H1 (cell line): ENCODE data around the gene AFAP1L2. TPM values are rescaled to one million over a fixed set of nuclear protein-coding genes. Genes with fewer than 3 reads are reported as not detected.

ENCODE experiments used
- CTCF ChIA-PET: fragments of 300-600 bp; sonication (Branson Sonifier 250); formaldehyde crosslinking; loops from one replicate; lab custom pipeline; 2021; ENCODE audit not compliant: partially characterized antibody; lab: Charles Lee
- POLR2A ChIA-PET: fragments of 300-600 bp; sonication (Branson Sonifier 250); formaldehyde crosslinking; loops from one replicate; lab custom pipeline; 2021; ENCODE audit warnings: inconsistent platforms; ENCODE audit not compliant: partially characterized antibody; lab: Charles Lee
- DNase-seq, 2 experiments: peaks; one replicate each; pipeline versions ENCODE4 v3.0.0 to v3.0.0-alpha.2; 2010 to 2022; ENCODE audit warnings: low spot score in 2 of 2, low read depth in 1 of 2, mixed read lengths in 1 of 2
- FAIRE-seq: peaks from 2 replicates; lab custom pipeline; 2011; peaks lifted over from hg19 to GRCh38; lab: Jason Lieb, UNC
- H2AFZ ChIP-seq: 2 replicates; pipeline ENCODE4 v1.8.1; 2012; ENCODE audit warnings: low read length, inconsistent platforms
- H2AK5ac ChIP-seq: 2 replicates; pipeline ENCODE4 v1.6.1; 2013; ENCODE audit warnings: low read depth, low read length
- H2BK120ac ChIP-seq: replicated peaks from 2 replicates; pipeline ENCODE3; 2013; ENCODE audit warnings: low read depth, low read length, inconsistent platforms
- H2BK12ac ChIP-seq: 2 replicates; pipeline ENCODE4 v1.6.1; 2013; ENCODE audit warnings: low read depth, low read length
- H2BK15ac ChIP-seq: 2 replicates; pipeline ENCODE4 v1.6.1; 2013; ENCODE audit warnings: low read length
- H2BK20ac ChIP-seq: 2 replicates; pipeline ENCODE4 v1.6.1; 2013; ENCODE audit warnings: low read length
- H2BK5ac ChIP-seq: 2 replicates; pipeline ENCODE4 v1.6.1; 2013; ENCODE audit warnings: low read depth, low read length
- H3K14ac ChIP-seq: 2 replicates; pipeline ENCODE4 v1.6.1; 2013; ENCODE audit warnings: inconsistent platforms; ENCODE audit not compliant: insufficient read length
- H3K18ac ChIP-seq: 2 replicates; pipeline ENCODE4 v1.6.1; 2013; ENCODE audit warnings: low read length; ENCODE audit errors: extremely low read depth
- H3K23ac ChIP-seq: 2 replicates; pipeline ENCODE4 v1.6.1; 2013; ENCODE audit warnings: inconsistent platforms; ENCODE audit not compliant: insufficient read length
- H3K23me2 ChIP-seq: 2 replicates; pipeline ENCODE4 v1.6.1; 2013; ENCODE audit warnings: low read depth, low read length
- H3K27ac ChIP-seq: 2 replicates; pipeline ENCODE4 v1.6.1; 2011; ENCODE audit warnings: low read depth, low read length, inconsistent platforms
- H3K27me3 ChIP-seq, 4 experiments: replicated peaks in 1 of 4; 1 replicate in 1 of 4; 2 replicates in 3 of 4; pipeline versions ENCODE4 v1.6.1 to v1.8.1; 2011 to 2013; ENCODE audit warnings: low read length in 3 of 4, mild to moderate bottlenecking in 3 of 4, inconsistent platforms in 2 of 4, mixed read lengths in 2 of 4, moderate library complexity in 1 of 4; ENCODE audit not compliant: control insufficient read depth in 3 of 4, insufficient read depth in 3 of 4; ENCODE audit errors: extremely low read depth in 1 of 4
- H3K36me3 ChIP-seq, 4 experiments: 2 replicates each; pipeline versions ENCODE4 v1.6.1 to v1.8.1; 2011 to 2013; ENCODE audit warnings: mild to moderate bottlenecking in 4 of 4, low read length in 3 of 4, moderate library complexity in 2 of 4, control low read depth in 1 of 4, inconsistent platforms in 1 of 4; ENCODE audit not compliant: insufficient read depth in 4 of 4, control insufficient read depth in 2 of 4
- H3K4ac ChIP-seq: replicated peaks from 2 replicates; pipeline ENCODE3; 2013; ENCODE audit warnings: low read length, low read depth, mixed read lengths, inconsistent platforms; ENCODE audit not compliant: insufficient read length
- H3K4me1 ChIP-seq, 4 experiments: replicated peaks in 1 of 4; 1 replicate in 1 of 4; 2 replicates in 3 of 4; pipeline versions ENCODE4 v1.6.1 to v1.8.1; 2011 to 2013; ENCODE audit warnings: low read length in 3 of 4, inconsistent platforms in 2 of 4, mixed read lengths in 1 of 4; ENCODE audit not compliant: insufficient read depth in 4 of 4, control insufficient read depth in 3 of 4
- H3K4me2 ChIP-seq, 2 experiments: 2 replicates each; pipeline versions ENCODE4 v1.6.1 to v1.8.1; 2011 to 2013; ENCODE audit warnings: low read depth in 2 of 2, low read length in 2 of 2, control low read depth in 1 of 2, inconsistent platforms in 1 of 2, mild to moderate bottlenecking in 1 of 2; ENCODE audit not compliant: insufficient read depth in 1 of 2
- H3K4me3 ChIP-seq, 4 experiments: fragments of 200-600, 300-600 bp in 1 of 4; sonication (generic), shearing (Covaris generic), sonication (Bioruptor Twin) in 1 of 4; 2 replicates each; pipeline versions ENCODE4 v1.5.1 to v1.8.1; 2011 to 2016; ENCODE audit warnings: low read length in 4 of 4, low read depth in 3 of 4, control low read depth in 2 of 4, inconsistent platforms in 2 of 4, mild to moderate bottlenecking in 2 of 4, mixed read lengths in 1 of 4, moderate library complexity in 1 of 4; ENCODE audit not compliant: insufficient read depth in 2 of 4; ENCODE audit errors: extremely low read depth in 1 of 4
- H3K56ac ChIP-seq: replicated peaks from 2 replicates; pipeline ENCODE3; 2013; ENCODE audit warnings: low read depth, mild to moderate bottlenecking, mixed read lengths, low read length, inconsistent platforms; ENCODE audit not compliant: insufficient read length
- H3K79me1 ChIP-seq: 2 replicates; pipeline ENCODE4 v1.6.1; 2013; ENCODE audit warnings: low read depth, low read length, control low read depth
- H3K79me2 ChIP-seq, 2 experiments: 2 replicates each; pipeline versions ENCODE4 v1.6.1 to v1.8.1; 2012 to 2013; ENCODE audit warnings: low read length in 2 of 2, mild to moderate bottlenecking in 2 of 2, inconsistent platforms in 1 of 2; ENCODE audit not compliant: insufficient read depth in 2 of 2, control insufficient read depth in 1 of 2
- H3K9ac ChIP-seq, 4 experiments: replicated peaks in 1 of 4; 1 replicate in 1 of 4; 2 replicates in 3 of 4; pipeline versions ENCODE4 v1.6.1 to v1.8.1; 2011 to 2013; ENCODE audit warnings: low read depth in 3 of 4, low read length in 3 of 4, control low read depth in 2 of 4, mild to moderate bottlenecking in 2 of 4, moderate library complexity in 2 of 4, inconsistent platforms in 1 of 4; ENCODE audit errors: extremely low read depth in 1 of 4
- H3K9me3 ChIP-seq, 2 experiments: 2 replicates each; pipeline versions ENCODE4 v1.6.1 to v1.8.1; 2012 to 2013; ENCODE audit warnings: mild to moderate bottlenecking in 2 of 2, moderate library complexity in 2 of 2, control low read depth in 1 of 2, inconsistent platforms in 1 of 2, low read depth in 1 of 2, low read length in 1 of 2, mixed read lengths in 1 of 2; ENCODE audit not compliant: insufficient read depth in 2 of 2
- H4K20me1 ChIP-seq, 2 experiments: replicated peaks in 1 of 2; 2 replicates each; pipeline versions ENCODE3 to v1.8.1; 2011 to 2013; ENCODE audit warnings: inconsistent platforms in 2 of 2, low read length in 2 of 2, mild to moderate bottlenecking in 1 of 2; ENCODE audit not compliant: insufficient read depth in 2 of 2, control insufficient read depth in 1 of 2
- H4K5ac ChIP-seq: 2 replicates; pipeline ENCODE4 v1.6.1; 2013; ENCODE audit warnings: low read length, low read depth, mixed read lengths, inconsistent platforms; ENCODE audit not compliant: insufficient read length
- H4K8ac ChIP-seq: 2 replicates; pipeline ENCODE4 v1.8.0; 2013; ENCODE audit warnings: mild to moderate bottlenecking, moderate library complexity, low read length, inconsistent platforms; ENCODE audit not compliant: insufficient read depth; ENCODE audit errors: extremely low read depth
- H4K91ac ChIP-seq: replicated peaks from 2 replicates; pipeline ENCODE3; 2013; ENCODE audit warnings: low read length, mixed read lengths, inconsistent platforms; ENCODE audit not compliant: insufficient read length
- CTBP2 ChIP-seq: IDR thresholded peaks from 2 replicates; pipeline ENCODE4 v1.7.0; 2011; ENCODE audit warnings: borderline replicate concordance, mild to moderate bottlenecking, moderate library complexity, mixed read lengths, low read length; ENCODE audit not compliant: insufficient read depth, insufficient read length
- EGR1 ChIP-seq: IDR thresholded peaks from 2 replicates; pipeline ENCODE4 v1.6.1; 2011; ENCODE audit warnings: low read depth, low read length, borderline replicate concordance
- JUN ChIP-seq: IDR thresholded peaks from 2 replicates; pipeline ENCODE4 v1.6.1; 2011; ENCODE audit warnings: low read depth, mild to moderate bottlenecking, improper control_type of control experiment, low read length
- NRF1 ChIP-seq: IDR thresholded peaks from 2 replicates; pipeline ENCODE4 v1.6.1; 2011; ENCODE audit warnings: mild to moderate bottlenecking, low read depth, low read length, improper control_type of control experiment
- POLR2AphosphoS5 ChIP-seq: IDR thresholded peaks from 2 replicates; pipeline ENCODE4 v1.6.1; 2011; ENCODE audit warnings: low read depth, low read length
- POU5F1 ChIP-seq: IDR thresholded peaks from 2 replicates; pipeline ENCODE4 v1.6.1; 2011; ENCODE audit warnings: low read depth, mild to moderate bottlenecking, low read length, moderate library complexity
- RXRA ChIP-seq: IDR thresholded peaks from 2 replicates; pipeline ENCODE4 v1.6.1; 2011; ENCODE audit warnings: low read depth, mild to moderate bottlenecking, low read length, moderate library complexity; ENCODE audit not compliant: insufficient read depth
- SIX5 ChIP-seq: IDR thresholded peaks from 2 replicates; pipeline ENCODE4 v1.6.1; 2011; ENCODE audit warnings: mild to moderate bottlenecking, low read depth, low read length
- TAF1 ChIP-seq: IDR thresholded peaks from 2 replicates; pipeline ENCODE4 v1.6.1; 2011; ENCODE audit warnings: mild to moderate bottlenecking, low read depth, low read length
- TCF12 ChIP-seq: IDR thresholded peaks from 2 replicates; pipeline ENCODE4 v1.6.1; 2011; ENCODE audit warnings: low read depth, mild to moderate bottlenecking, low read length
- WGBS, 2 experiments: shearing (Covaris generic) in 1 of 2; methylation state at CpG; one replicate each; pipeline versions ENCODE4 v1.1.6 to v1.1.7; 2013 to 2015; ENCODE audit warnings: low lambda C conversion rate in 2 of 2, mixed read lengths in 2 of 2, inconsistent platforms in 1 of 2, low coverage in 1 of 2, missing lambda C conversion rate in 1 of 2; ENCODE audit not compliant: insufficient replicate concordance in 2 of 2, insufficient coverage in 1 of 2, insufficient read length in 1 of 2; ENCODE audit errors: extremely low coverage in 1 of 2, missing lambda C conversion rate in 1 of 2; 5-methylcytosine and 5-hydroxymethylcytosine counted together
- polyA plus RNA-seq, 7 experiments: library from polyadenylated mRNA; depleted of rRNA in 3 of 7; stranded (reverse) in 5 of 7; unstranded in 2 of 7; fragments of >200 nt in 5 of 7; fragments of 200-250 nt in 2 of 7; gene quantifications; 1 replicate in 5 of 7; 2 replicates in 1 of 7; 4 replicates in 1 of 7; pipeline versions ENCODE4 v1.2.1 to v1.2.3, GENCODE V29; 2011 to 2013; ENCODE audit warnings: missing spikeins in 2 of 7, mixed read lengths in 2 of 7
- total RNA-seq: library from RNA; stranded (reverse); fragmentation: NEBNext Ultra II Directional; extraction: Animal tissue kit (Norgen Biotek cat#: 25700); gene quantifications from 2 replicates; pipeline ENCODE4 v1.2.1, GENCODE V29; 2021
- TF ChIP-seq, protein P1 (sequence below): IDR thresholded peaks from 2 replicates; pipeline ENCODE4 v1.6.1; 2012; ENCODE audit warnings: inconsistent platforms

AFAP1L2 gene
- total and polyA plus RNA-seq, 2 of the 8 experiments (the other 6 are each of a cell fraction or from before 2014, with no cell fraction given), result 3.9 to 6.4 TPM

DNA sequence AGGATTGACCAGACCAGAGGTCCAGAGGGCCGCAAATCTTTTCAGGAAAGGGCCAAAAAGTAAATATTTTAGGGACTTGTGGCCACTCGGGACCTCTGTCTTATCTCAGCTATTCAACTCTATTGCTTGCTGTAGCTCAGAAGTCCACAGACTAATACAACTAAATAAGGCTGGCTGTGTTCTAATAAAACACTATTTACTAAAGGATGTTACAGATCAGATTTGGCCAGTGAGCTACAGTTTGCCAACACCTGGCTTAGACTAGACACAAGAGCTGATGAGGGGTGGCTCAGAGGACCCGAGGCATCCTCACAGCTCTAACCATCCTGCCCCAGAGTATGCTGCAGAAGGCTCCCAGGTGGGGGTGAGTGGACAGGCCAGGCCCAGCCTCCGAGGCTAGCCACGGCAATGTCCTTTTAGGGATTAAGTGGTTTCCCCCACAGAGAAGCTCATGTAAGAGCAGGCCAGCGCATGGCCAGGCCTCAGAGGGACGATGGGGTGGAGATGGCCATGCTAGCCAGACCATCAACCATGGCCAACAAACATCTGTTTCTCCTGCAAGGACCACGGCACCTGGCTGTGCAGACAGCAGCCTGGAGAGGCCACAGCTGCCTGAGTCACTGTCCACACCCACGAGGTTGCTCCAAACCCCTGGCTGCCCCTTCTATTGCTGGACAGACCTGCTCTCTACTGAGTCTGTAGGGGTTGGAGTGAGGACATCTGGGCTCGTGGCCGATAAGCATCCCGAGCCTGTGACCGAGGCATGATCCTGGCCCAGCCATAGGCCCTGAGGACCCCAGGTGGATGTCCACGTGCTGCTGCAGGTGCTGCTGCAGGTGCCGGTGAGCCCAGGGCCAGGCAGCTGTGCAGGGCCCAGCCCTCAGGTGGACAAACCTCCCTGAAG is 76.5 kb downstream of the AFAP1L2 start:
- Histone ChIP-seq H3K18ac (no peak overlapping the region), H2AFZ (no peak overlapping the region), H3K4me2 (no peak overlapping the region), H3K14ac (no peak overlapping the region), H3K79me2 (no peaks in the 10 kb centered on the region)
- 88% methylated on average over 15 of the region's 15 CpGs; no CpG with 5 or more reads in 1 of the 2 experiments for WGBS, 2 experiments
- no peak for TF ChIP-seq POLR2AphosphoS5
- no peak for TF ChIP-seq SIX5
- TF ChIP-seq NRF1, result no peak
- no peak for TF ChIP-seq EGR1
- no peak for TF ChIP-seq TCF12
- no peak for TF ChIP-seq POU5F1
- TF ChIP-seq, protein P1, sequence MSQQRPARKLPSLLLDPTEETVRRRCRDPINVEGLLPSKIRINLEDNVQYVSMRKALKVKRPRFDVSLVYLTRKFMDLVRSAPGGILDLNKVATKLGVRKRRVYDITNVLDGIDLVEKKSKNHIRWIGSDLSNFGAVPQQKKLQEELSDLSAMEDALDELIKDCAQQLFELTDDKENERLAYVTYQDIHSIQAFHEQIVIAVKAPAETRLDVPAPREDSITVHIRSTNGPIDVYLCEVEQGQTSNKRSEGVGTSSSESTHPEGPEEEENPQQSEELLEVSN, result no peak
- no peak for TF ChIP-seq TAF1
- no peak for TF ChIP-seq RXRA
- no peak for TF ChIP-seq JUN
- no peak for TF ChIP-seq CTBP2
- TF ChIP-seq, all 59 proteins: peak for 0
- FAIRE-seq, result no peak
- Histone ChIP-seq H3K79me1 (no peaks in the 10 kb centered on the region), H3K36me3 (no peaks in the 10 kb centered on the region), H2BK120ac (no peak overlapping the region), H3K4me1 (no peaks in the 10 kb centered on the region; a peak in 1 of 7 replicates), H4K8ac (no peak overlapping the region), H3K27ac (no peak overlapping the region), H2BK5ac (no peak overlapping the region), H2AK5ac (no peak overlapping the region), H2BK20ac (no peak overlapping the region), H3K27me3 (no peaks in the 10 kb centered on the region), H3K23me2 (no peaks in the 10 kb centered on the region), H3K9me3 (no peaks in the 10 kb centered on the region), H3K4me3 (no peak overlapping the region), H4K5ac (no peak overlapping the region), H4K91ac (no peak overlapping the region), H3K23ac (no peak overlapping the region), H2BK15ac (no peak overlapping the region), H2BK12ac (no peak overlapping the region), H3K4ac (no peak overlapping the region), H3K9ac (no peak overlapping the region), H3K56ac (no peak overlapping the region), H4K20me1 (no peaks in the 10 kb centered on the region)
- CTCF ChIA-PET, result interaction anchor here (0.6 to 3.6 kb wide), 5 partner anchors 20 to 61 kb away, joined by 3 to 22 read pairs (median 3); no protein-coding TSS in a partner anchor
- POLR2A ChIA-PET, result interaction anchor here (0.6 kb wide), 1 partner anchor 476 kb away, joined by 4 read pairs; no protein-coding TSS in a partner anchor
- DNase-seq, result no peak
